Dendritic cell treated with granulocyte-macrophage colony-stimulating factor and Interleukin-4, amounts not matched to agents 40 ng/mL and 50 ng/mL, for 4 days (primary cell): ENCODE results near the gene KDM4B.

Source experiments
- H3K27ac Mint-ChIP-seq: one replicate; pipeline ENCODE4 v1.8.0; 2022; ENCODE audit warnings: mild to moderate bottlenecking, mixed read lengths
- H3K27me3 Mint-ChIP-seq: one replicate; pipeline ENCODE4 v1.8.0; 2022; ENCODE audit warnings: mild to moderate bottlenecking, mixed read lengths
- H3K36me3 Mint-ChIP-seq: one replicate; pipeline ENCODE4 v1.8.0; 2022; ENCODE audit warnings: low read depth, mixed read lengths
- H3K4me1 Mint-ChIP-seq: one replicate; pipeline ENCODE4 v1.8.0; 2022; ENCODE audit warnings: low read depth, mixed read lengths
- H3K4me3 Mint-ChIP-seq: one replicate; pipeline ENCODE4 v1.8.0; 2022; ENCODE audit warnings: mild to moderate bottlenecking, moderate library complexity, mixed read lengths
- H3K9me3 Mint-ChIP-seq: one replicate; pipeline ENCODE4 v1.8.0; 2022; ENCODE audit warnings: mixed read lengths
- intact Hi-C: fragments of 100-400 bp; cut with micrococcal nuclease; formaldehyde crosslinking; loops from one replicate; pipeline ENCODE4 v1.15.0; 2022

The KDM4B gene

DNA sequence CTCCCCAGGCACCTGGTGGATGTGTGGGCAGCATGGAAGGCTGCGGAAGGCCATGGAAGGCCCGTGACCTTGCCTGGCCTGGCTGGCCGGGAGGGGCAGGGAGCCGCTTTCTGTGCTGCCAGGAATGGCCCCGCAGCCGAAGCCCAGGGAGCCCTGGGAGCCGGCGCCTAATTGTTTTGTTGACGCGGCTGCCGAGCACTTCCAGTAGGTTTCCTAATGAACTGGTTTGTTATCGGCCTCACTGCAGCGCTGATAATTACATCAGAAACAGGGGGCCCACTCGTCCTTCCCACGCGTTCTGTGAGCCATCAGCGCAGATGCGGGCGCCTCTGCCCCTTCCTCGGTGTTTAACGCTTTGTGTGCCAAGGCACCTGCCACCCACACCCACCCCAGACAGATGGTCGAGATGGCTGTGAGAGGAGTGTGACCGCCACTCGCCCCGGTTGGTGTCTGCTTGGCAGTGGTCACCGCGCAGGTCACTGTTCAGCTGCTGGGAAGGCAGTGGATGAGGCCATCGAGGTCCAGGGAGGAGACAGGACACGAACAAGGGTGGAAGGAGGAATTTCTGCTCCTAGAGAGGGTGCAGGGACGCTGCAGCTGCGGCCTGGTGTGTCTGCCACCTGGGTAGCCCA, 124.5 kb downstream of the KDM4B start:
- Mint-ChIP-seq H3K4me1 (no peaks in the 10 kb centered on the region), H3K27me3 (no peaks in the 10 kb centered on the region), H3K9me3 (peaks cover 28% of the 10 kb centered on the region), H3K4me3 (no peak overlapping the region), H3K36me3 (peaks cover 95% of the 10 kb centered on the region), H3K27ac (no peak overlapping the region)
- intact Hi-C loops, result no loop called here

DNA sequence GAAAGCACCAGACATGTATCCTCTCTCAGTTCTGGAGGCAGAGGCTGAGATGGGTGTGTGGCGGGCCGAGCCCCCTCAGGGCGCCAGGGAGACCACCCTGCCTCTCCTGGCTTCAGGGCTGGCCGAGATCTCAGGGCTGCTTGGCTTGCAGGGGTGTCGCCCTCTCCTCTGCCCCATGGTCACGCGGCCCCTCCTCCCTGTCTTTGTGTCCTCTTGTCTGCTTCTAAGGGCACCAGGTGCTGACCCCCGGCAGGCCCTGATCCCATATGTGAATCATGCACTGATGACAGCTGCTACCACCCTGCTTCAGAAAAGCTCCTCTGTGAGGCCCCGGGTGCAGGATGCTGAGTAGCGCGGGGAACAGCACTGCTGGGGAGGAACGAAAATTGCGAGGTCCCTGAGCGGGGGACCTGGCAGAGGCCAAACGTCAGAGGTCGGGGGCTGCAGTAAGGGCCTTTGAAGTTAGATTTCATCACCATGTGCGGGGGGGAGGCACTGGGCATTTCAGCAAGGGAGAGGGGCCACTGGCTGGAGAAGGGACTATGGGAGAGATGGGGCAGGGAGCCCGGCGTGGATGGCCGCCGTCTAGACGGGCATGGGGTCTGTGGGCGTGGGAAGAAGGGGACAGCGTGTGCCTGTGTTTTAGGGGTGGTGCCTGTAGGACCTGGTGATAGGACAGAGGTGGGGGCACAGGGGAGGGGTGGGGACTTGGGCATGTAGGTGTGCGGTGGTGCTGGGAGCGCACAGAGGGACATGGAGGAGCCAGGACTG, 125.2 kb downstream of the KDM4B start:
- intact Hi-C loops, result no loop called here
- H3K4me3 Mint-ChIP-seq, result no peak overlapping the region
- H3K27ac Mint-ChIP-seq, result no peak overlapping the region
- no peaks in the 10 kb centered on the region for H3K4me1 Mint-ChIP-seq
- H3K36me3 Mint-ChIP-seq, result peaks cover 95% of the 10 kb centered on the region
- H3K27me3 Mint-ChIP-seq, result no peaks in the 10 kb centered on the region
- H3K9me3 Mint-ChIP-seq, result peaks cover 35% of the 10 kb centered on the region

DNA sequence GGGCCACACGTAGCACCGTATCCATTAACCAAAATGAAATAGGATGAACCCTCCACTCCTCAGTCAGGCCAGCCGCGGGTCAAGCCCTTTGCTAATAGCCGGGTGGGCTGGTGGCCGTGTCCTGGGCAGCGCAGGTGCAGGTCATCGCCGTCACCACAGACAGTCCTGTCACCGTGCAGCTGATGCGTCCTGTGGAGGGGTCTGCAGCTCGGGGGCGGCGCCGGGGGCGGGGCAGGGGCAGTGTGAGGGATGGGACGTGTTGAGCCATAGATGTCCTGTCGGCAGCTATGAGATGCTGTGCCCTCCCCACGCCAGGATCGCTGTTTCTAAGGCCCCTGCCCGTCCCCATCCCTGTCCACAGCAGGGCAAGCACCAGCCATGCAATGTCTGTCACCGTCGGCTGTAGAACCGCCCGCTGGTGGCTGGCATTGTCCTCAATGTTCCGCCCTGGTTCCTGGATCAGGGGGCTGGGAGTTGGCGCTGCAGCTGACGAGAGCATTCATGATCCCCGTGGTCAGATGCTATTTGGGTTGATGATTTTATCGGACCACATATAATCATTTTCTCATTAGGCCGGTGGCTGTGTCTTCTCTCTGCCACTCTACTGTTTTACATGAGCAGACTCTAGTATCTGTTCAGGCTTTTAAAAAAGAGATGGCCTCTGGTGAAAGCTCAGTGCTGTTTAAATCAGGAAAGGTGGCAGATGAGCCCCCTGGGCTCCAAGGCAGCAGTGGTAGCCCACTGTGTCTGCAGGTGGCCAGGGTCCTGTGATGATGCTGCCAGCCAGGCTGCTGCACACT, 126.1 kb downstream of the KDM4B start:
- H3K27me3 Mint-ChIP-seq, result no peaks in the 10 kb centered on the region
- intact Hi-C loops, result no loop called here
- peaks cover 43% of the 10 kb centered on the region for H3K9me3 Mint-ChIP-seq
- peaks cover 95% of the 10 kb centered on the region for H3K36me3 Mint-ChIP-seq
- no peak overlapping the region for H3K27ac Mint-ChIP-seq
- H3K4me1 Mint-ChIP-seq, result no peaks in the 10 kb centered on the region
- no peak overlapping the region for H3K4me3 Mint-ChIP-seq

DNA sequence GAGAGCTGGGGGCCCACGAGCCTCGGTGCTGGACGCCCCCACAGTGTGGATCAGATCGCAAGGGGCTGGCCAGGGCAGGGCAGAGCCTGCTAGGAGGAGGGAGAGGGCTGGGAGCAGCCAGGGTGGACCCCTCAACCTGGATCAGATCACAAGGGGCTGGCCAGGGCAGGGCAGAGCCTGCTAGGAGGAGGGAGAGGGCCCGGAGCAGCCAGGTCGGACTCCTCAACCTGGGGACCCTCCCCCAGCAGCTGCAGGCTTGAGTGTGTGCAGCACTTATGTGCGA, 126.6 kb downstream of the KDM4B start:
- H3K27ac Mint-ChIP-seq, result no peak overlapping the region
- H3K4me3 Mint-ChIP-seq, result no peak overlapping the region
- intact Hi-C loops, result no loop called here
- peaks cover 98% of the 10 kb centered on the region for H3K36me3 Mint-ChIP-seq
- no peaks in the 10 kb centered on the region for H3K27me3 Mint-ChIP-seq
- H3K4me1 Mint-ChIP-seq, result no peaks in the 10 kb centered on the region
- peaks cover 49% of the 10 kb centered on the region for H3K9me3 Mint-ChIP-seq

DNA sequence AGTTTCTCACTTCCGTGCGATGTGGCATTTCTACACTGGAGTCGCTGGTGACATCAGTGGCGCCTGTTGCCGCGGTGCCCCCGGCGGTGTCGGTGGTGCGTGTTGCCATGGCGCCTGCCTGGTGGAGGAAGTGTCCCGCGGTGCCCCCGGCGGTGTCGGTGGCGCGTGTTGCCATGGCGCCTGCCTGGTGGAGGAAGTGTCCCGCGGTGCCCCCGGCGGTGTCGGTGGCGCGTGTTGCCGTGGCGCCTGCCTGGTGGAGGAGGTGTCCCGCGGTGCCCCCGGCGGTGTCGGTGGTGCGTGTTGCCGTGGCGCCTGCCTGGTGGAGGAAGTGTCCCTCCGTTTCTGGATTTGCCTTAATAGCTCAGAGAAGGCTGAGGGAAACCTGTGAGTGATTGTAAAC, 127.6 kb downstream of the KDM4B start:
- Mint-ChIP-seq H3K36me3 (peaks cover 98% of the 10 kb centered on the region), H3K4me1 (no peaks in the 10 kb centered on the region), H3K9me3 (peaks cover 50% of the 10 kb centered on the region), H3K27me3 (no peaks in the 10 kb centered on the region), H3K27ac (no peak overlapping the region), H3K4me3 (no peak overlapping the region)
- intact Hi-C loops, result no loop called here

DNA sequence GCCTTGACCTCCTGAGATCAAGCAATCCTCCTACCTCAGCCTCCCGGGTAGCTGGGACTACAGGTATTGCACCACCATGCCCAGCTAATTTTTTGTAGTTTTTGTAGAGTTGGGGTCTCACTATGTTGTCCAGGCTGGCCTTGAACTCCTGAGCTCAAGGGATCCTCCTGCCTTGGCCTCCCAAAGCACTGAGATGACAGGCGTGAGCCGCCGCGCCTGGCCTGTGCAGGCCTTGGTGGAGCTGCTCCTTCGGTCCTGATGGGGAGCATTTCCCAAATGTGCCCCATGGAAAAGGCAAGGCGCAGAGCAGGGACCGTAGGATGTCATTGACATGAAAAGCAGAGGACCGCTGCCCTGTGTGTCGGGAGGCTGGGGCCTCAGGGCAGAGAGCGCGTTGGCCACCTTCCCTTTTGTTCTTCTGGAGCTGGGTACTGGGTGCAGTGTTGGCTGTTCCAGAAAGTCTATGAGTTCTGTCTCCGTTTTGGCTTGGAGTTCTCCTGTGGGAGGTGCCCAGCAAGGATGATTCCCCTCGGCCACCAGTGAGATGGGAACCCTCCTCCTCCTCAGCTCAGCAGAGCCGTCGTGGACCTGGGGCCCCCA, 128.5 kb downstream of the KDM4B start:
- Mint-ChIP-seq H3K4me3 (no peak overlapping the region), H3K36me3 (peaks cover 98% of the 10 kb centered on the region), H3K27me3 (no peaks in the 10 kb centered on the region), H3K4me1 (no peaks in the 10 kb centered on the region), H3K27ac (no peak overlapping the region), H3K9me3 (peaks cover 50% of the 10 kb centered on the region)
- intact Hi-C loops, result no loop called here

DNA sequence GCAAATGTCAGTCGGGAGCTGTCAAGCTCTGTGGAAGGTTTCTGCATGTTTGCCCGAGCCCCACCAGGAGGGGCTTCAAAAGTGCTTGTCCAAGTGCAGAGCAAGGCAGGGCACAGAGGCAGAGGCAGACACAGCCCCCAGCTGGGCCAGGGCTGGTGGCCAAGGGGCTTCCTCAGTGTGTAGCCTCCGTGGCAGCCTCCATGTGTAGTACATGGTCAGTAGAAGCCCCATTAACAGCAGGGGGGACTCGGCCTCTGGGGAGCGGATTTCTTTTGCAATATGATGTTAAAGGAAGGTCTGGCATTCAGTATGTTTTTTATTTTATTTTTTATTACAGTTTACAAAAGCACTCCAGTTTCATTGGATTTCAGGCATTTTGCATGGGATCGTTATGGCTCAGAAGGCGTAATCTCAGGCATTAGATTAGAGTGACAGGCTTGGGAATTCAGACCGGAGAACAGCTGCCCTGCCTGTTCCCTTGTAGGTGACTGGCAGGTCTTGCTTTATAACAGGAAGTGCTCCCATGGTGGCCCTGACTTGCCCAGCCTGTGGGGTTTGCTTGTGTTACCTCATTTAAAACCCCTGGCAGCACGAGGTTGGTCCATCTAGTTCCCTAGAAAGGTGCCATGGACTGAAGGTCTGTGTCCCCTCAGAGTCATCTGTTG, 129.2 kb downstream of the KDM4B start:
- Mint-ChIP-seq H3K27me3 (no peaks in the 10 kb centered on the region), H3K4me3 (no peak overlapping the region), H3K36me3 (peaks cover 98% of the 10 kb centered on the region), H3K4me1 (no peaks in the 10 kb centered on the region), H3K27ac (no peak overlapping the region), H3K9me3 (peaks cover 50% of the 10 kb centered on the region)
- intact Hi-C loops, result no loop called here

DNA sequence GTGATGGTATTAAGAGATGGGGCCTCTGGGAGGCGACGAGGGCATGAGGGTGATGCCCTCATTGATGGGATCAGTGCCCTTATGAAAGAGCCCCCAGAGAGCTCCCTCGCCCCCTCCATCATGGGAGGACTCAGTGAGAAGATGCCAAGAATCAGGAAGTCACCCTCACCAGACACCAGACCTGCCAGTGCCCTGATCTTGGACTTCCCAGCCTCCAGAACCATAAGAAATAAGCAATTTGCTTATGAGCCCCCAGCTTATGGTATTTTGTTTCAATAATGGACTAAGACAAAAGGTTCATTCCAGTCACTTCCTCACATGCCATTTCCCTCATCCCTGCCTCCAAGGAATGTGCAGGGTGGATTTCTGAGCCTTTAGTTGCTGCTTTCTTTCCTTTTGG, 129.7 kb downstream of the KDM4B start:
- H3K27me3 Mint-ChIP-seq, result no peaks in the 10 kb centered on the region
- H3K9me3 Mint-ChIP-seq, result peaks cover 50% of the 10 kb centered on the region
- no peak overlapping the region for H3K27ac Mint-ChIP-seq
- H3K4me1 Mint-ChIP-seq, result no peaks in the 10 kb centered on the region
- H3K36me3 Mint-ChIP-seq, result peaks cover 99% of the 10 kb centered on the region
- intact Hi-C loops, result no loop called here
- no peak overlapping the region for H3K4me3 Mint-ChIP-seq

DNA sequence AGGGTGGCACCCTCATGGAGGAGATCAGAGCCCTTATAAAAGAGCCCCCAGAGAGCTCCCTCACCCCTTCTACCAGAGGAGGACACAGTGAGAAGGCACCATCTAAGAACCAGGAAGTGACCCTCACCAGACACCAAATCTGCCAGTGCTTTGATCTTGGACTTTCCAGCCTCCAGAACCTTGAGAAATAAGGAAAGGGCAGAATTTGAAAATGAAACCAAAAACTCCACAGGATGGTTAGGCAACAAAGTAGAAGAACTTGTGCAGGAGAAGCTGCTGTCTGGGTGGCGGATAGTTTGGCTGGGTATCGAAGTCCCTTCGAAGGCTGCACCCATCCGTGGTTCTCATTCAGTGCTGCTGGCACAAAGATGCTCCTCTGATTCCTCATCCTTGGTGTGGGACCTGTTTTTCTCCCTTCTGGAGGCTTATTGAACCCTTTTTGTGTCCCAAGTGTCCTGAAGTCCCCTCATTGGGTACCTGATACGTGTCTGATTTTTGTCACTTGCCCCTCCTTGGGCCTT, 130.8 kb downstream of the KDM4B start:
- H3K36me3 Mint-ChIP-seq, result peaks cover 99% of the 10 kb centered on the region
- no peak overlapping the region for H3K4me3 Mint-ChIP-seq
- H3K27me3 Mint-ChIP-seq, result no peaks in the 10 kb centered on the region
- no peak overlapping the region for H3K27ac Mint-ChIP-seq
- no peaks in the 10 kb centered on the region for H3K4me1 Mint-ChIP-seq
- H3K9me3 Mint-ChIP-seq, result peaks cover 50% of the 10 kb centered on the region
- intact Hi-C loops, result no loop called here

DNA sequence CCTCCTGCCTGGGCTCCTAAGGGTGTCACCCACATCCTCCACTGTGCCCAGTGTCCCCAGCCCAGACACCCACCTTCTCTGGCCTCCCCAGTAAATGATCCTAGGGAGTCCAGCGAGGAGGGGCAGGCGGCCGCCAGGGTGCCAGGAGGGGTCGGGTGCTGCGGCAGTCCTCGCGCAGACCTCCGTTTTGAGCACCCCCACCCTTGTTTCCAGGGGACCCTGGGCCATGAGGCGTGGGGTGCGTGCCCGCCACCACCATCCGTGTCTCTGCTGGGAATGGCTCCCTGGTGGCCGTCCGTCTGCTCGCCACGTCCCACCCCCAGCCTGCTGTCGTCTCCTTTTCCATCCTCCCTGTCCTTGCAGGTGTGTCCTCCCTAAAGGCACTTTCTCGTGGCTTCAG, 133.0 kb downstream of the KDM4B start:
- H3K36me3 Mint-ChIP-seq, result peaks cover 100% of the 10 kb centered on the region
- H3K9me3 Mint-ChIP-seq, result peaks cover 37% of the 10 kb centered on the region

DNA sequence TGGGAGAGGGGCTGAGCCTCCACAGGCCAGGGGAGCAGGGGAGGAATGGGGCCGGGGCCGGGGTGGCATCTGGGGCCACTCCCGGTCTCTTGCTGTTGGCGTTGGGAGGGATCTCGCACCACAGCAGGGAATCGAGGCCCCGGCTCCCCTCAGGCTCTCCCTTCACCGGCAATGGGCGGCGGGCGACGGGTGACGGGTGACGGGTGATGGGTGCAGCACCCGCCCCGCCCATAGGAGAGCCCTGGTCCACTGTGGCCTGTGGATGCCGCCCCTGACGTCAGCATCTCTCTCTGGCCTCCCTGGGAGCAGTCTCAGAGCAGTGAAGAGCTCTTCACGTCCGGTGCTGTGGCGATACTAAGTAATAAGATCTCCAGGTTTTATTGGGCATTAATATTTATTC, 133.6 kb downstream of the KDM4B start:
- H3K27me3 Mint-ChIP-seq, result no peaks in the 10 kb centered on the region
- no peaks in the 10 kb centered on the region for H3K4me1 Mint-ChIP-seq
- peaks cover 100% of the 10 kb centered on the region for H3K36me3 Mint-ChIP-seq
- H3K27ac Mint-ChIP-seq, result no peak overlapping the region
- H3K4me3 Mint-ChIP-seq, result no peak overlapping the region
- peaks cover 30% of the 10 kb centered on the region for H3K9me3 Mint-ChIP-seq
- intact Hi-C loops, result no loop called here

More for the DNA sequence above, 133.0 kb downstream of the KDM4B start:
- intact Hi-C loops, result no loop called here
- H3K4me3 Mint-ChIP-seq, result no peak overlapping the region
- no peaks in the 10 kb centered on the region for H3K27me3 Mint-ChIP-seq
- H3K4me1 Mint-ChIP-seq, result no peaks in the 10 kb centered on the region
- no peak overlapping the region for H3K27ac Mint-ChIP-seq

DNA sequence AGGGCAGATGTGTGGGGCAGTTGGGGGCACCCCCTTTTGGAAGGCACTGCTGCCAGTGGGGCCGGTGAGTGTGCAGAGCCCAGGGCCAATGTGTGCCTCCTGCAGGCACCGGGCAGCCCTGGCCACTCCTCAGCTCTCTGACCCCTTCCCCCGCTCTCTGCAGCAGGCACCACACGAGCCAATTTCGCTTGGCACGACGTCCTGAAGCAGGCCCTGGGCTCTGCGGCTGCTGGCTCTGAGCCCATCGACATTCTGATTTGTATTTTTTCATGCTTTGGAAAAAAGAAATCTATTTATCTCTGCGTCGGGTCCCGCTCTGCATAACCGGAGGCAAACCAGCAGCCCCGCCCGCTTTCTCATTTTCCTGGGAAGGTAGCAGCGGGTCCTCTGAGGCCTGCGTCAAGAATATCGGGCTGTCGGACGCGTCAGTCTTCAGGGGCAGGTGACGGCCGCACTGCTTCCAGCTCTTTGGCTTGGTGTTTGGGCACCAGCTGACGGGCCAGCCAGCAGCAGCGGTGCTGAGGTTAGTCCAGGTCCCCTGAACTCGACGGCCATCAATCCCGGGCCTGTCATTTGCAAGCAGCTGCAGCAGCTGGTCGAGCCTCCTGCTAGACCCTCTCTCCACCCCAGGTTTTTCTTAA, 134.3 kb downstream of the KDM4B start:
- H3K27ac Mint-ChIP-seq, result no peak overlapping the region
- no peaks in the 10 kb centered on the region for H3K4me1 Mint-ChIP-seq
- H3K36me3 Mint-ChIP-seq, result peaks cover 100% of the 10 kb centered on the region
- H3K9me3 Mint-ChIP-seq, result peaks cover 24% of the 10 kb centered on the region
- no peaks in the 10 kb centered on the region for H3K27me3 Mint-ChIP-seq
- no peak overlapping the region for H3K4me3 Mint-ChIP-seq
- intact Hi-C loops, result no loop called here

DNA sequence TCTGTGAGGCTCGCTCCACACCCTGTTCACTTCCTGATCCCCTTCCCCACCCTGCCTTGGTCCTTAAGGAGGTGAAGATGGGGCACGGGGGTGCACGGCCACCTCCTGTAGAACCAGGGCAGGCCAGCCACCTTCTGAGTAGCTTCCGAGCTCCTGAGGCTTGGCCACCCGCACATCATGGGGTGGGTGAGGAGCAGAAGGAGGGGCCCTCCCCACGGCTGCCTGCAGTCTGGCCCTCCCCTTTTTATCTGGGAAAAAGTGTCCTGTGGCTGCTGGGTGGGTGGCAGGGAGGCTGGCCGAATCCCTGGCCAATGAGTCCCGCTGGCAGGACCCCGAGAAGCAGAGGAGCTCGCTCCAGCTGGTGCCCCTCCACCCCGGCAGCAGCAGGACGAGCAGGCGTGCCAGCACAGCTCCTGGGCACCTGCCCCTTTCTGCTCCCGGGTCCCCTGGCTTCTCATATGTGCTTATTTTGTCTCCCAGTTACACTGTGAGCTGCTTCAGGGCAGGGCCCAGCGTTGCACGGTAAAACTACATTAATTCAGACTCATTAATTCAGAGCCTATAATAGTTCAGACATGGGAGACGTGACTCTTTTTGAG, 135.0 kb downstream of the KDM4B start:
- Mint-ChIP-seq H3K27me3 (no peaks in the 10 kb centered on the region), H3K36me3 (peaks cover 99% of the 10 kb centered on the region), H3K9me3 (peaks cover 18% of the 10 kb centered on the region), H3K4me3 (no peak overlapping the region), H3K4me1 (no peaks in the 10 kb centered on the region), H3K27ac (no peak overlapping the region)
- intact Hi-C loops, result no loop called here
